ENCODE results near the gene NAPSA. TPM values are rescaled to one million over a fixed set of nuclear protein-coding genes. Genes with fewer than 3 reads are reported as not detected.
"Not testable (repeated sequence)": the region's sequence is repeated elsewhere in the genome, so short reads cannot be mapped to it uniquely, and the experiment has no call there.

Gene NAPSA
- total RNA-seq, 2 donors from 2014 or later = 0.85 to 5.0 TPM

DNA sequence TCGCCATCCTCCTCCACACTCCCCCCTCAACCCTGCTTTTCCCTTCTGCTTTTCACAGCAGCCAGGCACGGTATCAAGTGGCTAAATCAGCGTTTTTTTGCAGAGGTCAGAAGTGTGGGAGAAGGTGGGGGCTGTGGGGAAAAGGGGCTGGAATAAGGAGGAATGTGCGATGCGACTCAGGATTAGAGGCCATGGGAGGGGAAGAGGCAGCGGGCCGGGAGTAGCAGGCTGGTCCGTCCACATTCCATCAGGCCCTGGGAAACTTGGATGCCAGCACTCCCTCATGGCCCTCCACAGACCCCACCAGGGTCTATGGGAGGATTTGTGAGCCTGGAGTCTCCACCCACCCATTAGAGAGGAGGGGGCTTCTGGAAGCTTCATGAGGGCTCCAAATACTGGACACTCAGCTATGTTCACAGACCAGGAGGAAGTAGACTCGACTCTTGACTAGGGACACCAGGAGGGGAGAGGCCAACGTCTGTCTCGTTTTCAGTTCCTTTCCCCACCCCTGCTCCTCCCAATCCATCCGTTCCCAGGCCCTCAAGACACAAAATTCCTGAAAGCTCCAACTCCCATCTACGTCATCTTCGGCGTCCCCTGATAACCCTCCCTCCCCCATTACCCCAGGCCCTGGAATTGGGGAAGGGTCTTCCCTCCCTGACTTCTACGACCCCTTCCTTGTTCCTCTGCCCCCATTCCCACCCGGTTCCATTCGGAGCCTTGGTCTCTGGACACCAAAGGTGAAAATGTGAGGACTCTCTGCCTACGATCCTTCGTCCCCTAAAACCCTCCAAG, 33.0 kb downstream of the NAPSA start:
- H3K36me3 ChIP-seq = no peaks in the 10 kb centered on the region
- 5% methylated on average over 20 of the region's 20 CpGs for WGBS
- peak overlapping the region; percentile 64 to 68 for H3K27ac ChIP-seq
- no peak for DNase-seq (ENCODE audit: low spot score)
- no peaks in the 10 kb centered on the region for H3K4me1 ChIP-seq (replicated peaks)
- H3K27me3 ChIP-seq (replicated peaks; ENCODE audit: insufficient read depth) = no peaks in the 10 kb centered on the region
- peak overlapping the region; percentile 18 to 45 for H3K4me3 ChIP-seq
- no peaks in the 10 kb centered on the region for H3K9me3 ChIP-seq
- TF ChIP-seq POLR2A (IDR thresholded peaks at IDR 0.05) (no peak), POLR2AphosphoS5 (IDR thresholded peaks at IDR 0.05) (no peak), CTCF (IDR thresholded peaks at IDR 0.05) (no peak)
- intact Hi-C loops (cut with DNase I) = no loop called here

DNA sequence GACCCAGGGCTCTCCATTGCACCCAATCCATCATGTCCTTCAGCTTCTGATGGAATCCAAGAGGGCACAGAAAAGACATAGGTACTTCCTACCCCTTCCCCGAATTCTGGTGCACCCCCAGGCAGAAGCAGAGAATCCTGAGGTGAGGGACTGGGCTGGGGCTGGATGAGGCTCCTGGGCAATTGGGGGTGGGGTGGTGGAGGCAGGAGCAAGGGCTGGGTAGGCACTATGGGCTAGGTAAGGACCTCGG, 33.5 kb downstream of the NAPSA start:
- WGBS = 14% methylated on average over 2 of the region's 2 CpGs
- Histone ChIP-seq H3K27ac (peak overlapping the region in 1 of 2 donors; percentile 64), H3K4me1 (replicated peaks) (no peaks in the 10 kb centered on the region), H3K4me3 (no peak overlapping the region), H3K27me3 (replicated peaks; ENCODE audit: insufficient read depth) (no peaks in the 10 kb centered on the region), H3K9me3 (no peaks in the 10 kb centered on the region), H3K36me3 (no peaks in the 10 kb centered on the region)
- intact Hi-C loops (cut with DNase I) = no loop called here
- DNase-seq (ENCODE audit: low spot score) = no peak
- TF ChIP-seq POLR2A (IDR thresholded peaks at IDR 0.05) (no peak), CTCF (IDR thresholded peaks at IDR 0.05) (no peak), POLR2AphosphoS5 (IDR thresholded peaks at IDR 0.05) (no peak)

GRCh38 chr19:50331221-50331993, 34.0 kb downstream of the NAPSA start:
- H3K4me3 ChIP-seq = peak overlapping the region; percentile 12 to 30
- no peaks in the 10 kb centered on the region for H3K9me3 ChIP-seq
- TF ChIP-seq CTCF (IDR thresholded peaks at IDR 0.05) = no peak
- TF ChIP-seq POLR2A (IDR thresholded peaks at IDR 0.05) = no peak
- H3K36me3 ChIP-seq = no peaks in the 10 kb centered on the region
- H3K4me1 ChIP-seq (replicated peaks) = no peaks in the 10 kb centered on the region
- WGBS = 17% methylated on average over 10 of the region's 10 CpGs
- DNase-seq (ENCODE audit: low spot score) = no peak
- no peaks in the 10 kb centered on the region for H3K27me3 ChIP-seq (replicated peaks; ENCODE audit: insufficient read depth)
- intact Hi-C loops (cut with DNase I) = no loop called here
- H3K27ac ChIP-seq = peak overlapping the region; percentile 39 to 81

GRCh38 chr19:50330365-50331078, 34.9 kb downstream of the NAPSA start:
- WGBS = 2% methylated on average over 48 of the region's 48 CpGs
- Histone ChIP-seq H3K27ac (peak overlapping the region; percentile 39 to 81), H3K4me1 (replicated peaks) (peaks cover 6% of the 10 kb centered on the region)

DNA sequence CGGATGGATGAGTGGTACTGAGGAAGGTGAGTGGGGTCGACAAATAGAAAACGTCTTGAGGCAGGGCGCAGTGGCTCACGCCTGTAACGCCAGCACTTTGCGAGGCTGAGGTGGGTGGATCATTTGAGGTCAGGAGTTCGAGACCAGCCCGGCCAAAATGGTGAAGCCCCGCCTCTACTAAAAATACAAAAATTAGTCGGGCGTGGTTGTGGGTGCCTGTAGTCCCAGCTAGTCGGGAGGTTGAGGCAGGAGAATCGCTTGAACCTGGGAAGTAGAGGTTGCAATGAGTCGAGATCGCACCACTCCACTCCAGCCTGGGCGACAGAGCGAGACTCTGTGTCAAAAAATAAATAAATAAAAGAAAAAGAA, 35.5 kb downstream of the NAPSA start:
- H3K9me3 ChIP-seq; intact Hi-C loops (cut with DNase I); H3K36me3 ChIP-seq; H3K27me3 ChIP-seq (replicated peaks; ENCODE audit: insufficient read depth); DNase-seq (ENCODE audit: low spot score): not testable (repeated sequence)
- H3K4me1 ChIP-seq (replicated peaks) = peaks cover 10% of the 10 kb centered on the region
- peak overlapping the region; percentile 63 to 81 for H3K27ac ChIP-seq
- 18% methylated on average over 18 of the region's 18 CpGs for WGBS
- H3K4me3 ChIP-seq = peak overlapping the region in 1 of 2 donors; percentile 11

More at GRCh38 chr19:50330365-50331078, 34.9 kb downstream of the NAPSA start:
- peak; percentile 69 for DNase-seq (ENCODE audit: low spot score)
- H3K4me3 ChIP-seq = peak overlapping the region; percentile 12 to 30
- TF ChIP-seq POLR2A (IDR thresholded peaks at IDR 0.05) (peak; percentile 43), POLR2AphosphoS5 (IDR thresholded peaks at IDR 0.05) (peak; percentile 56), CTCF (IDR thresholded peaks at IDR 0.05) (no peak)
- H3K27me3 ChIP-seq (replicated peaks; ENCODE audit: insufficient read depth) = no peaks in the 10 kb centered on the region
- H3K9me3 ChIP-seq = no peaks in the 10 kb centered on the region
- H3K36me3 ChIP-seq = no peaks in the 10 kb centered on the region
- intact Hi-C loops (cut with DNase I) = no loop called here

Data from prostate gland (tissue), 2 donors.